ENCODE measurements around the gene PRKD2.
A peak's percentile ranks its signal among the peaks of the same experiment; 100 is the strongest.

Gene PRKD2

DNA sequence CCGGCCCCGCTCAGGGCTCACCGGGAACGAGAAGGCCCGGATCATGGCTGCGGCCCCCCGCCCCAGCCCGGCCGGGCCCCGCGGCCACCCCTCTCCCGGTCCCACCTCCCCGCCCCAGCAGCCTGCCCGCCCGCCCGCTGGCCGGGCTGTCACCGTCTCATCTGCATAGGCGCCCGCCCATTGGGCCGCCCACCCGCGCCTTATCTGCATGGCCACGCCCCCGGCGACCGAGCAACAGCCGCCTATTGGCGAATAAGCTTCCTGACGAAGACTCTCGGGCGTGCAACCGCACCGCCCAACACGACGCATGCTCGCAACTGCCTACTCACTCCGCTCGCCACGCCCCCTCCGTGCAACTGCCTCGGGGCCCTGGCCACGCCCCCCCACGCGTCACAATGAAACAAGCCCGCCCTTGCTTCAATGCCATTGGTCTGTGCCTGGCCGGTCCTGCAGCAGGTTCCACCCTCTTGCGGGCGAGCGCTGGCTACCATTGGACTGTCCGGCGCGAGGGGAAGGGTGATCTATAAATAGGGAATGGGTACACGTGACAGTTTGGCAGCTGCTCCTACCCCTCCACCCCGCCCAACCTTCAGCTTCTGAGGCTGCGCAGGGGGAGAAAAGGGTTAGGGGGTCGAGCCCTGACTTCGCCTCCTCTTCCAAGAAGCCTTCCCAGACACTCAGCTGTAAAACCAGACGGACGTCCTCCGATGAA lies 55.7 kb downstream of the PRKD2 start, which contains the start of gene DACT3:
TSS of gene DACT3 (minus strand) at position 163 of the 712 bp plus-strand sequence. CDS start at position 45, 118 bp downstream.
- peak; percentile 99 for DNase-seq (ENCODE audit: low spot score)

- no peak for DNase-seq (ENCODE audit: low spot score)
These were observed 56.3 kb downstream of the PRKD2 start for GRCh38 chr19:46660551-46661019.

DNA sequence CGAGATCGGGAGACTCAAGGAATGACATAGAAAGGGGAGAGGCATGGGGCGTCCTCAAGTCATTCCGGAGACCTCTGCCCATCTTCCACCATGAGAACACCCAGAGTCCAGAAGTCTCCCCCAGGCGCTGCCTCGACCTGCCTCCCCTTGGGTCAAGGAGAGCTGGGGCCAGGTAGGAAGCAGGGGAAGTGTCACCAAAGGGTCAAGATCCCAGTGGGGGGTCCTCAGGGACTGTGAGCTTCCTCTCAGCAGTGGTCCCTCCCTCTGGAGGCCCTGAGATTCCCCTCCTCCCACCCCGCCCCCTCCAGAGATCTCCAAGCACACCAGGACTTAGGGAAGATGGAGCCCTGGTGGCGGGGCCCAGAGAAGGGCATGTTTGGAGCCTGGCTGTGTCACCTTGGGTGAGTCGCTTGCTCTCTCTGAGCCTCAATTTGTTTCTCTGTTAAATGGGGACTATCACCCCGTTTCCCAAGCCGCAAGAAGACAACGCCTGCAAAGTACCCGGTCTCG lies 56.9 kb downstream of the PRKD2 start:
- no peak for DNase-seq (ENCODE audit: low spot score)

- DNase-seq (ENCODE audit: low spot score) = no peak
These were observed 57.5 kb downstream of the PRKD2 start for GRCh38 chr19:46659151-46660007.

GRCh38 chr19:46656541-46656940 lies 60.4 kb downstream of the PRKD2 start:
- DNase-seq (ENCODE audit: low spot score) = no peak

- no peak for DNase-seq (ENCODE audit: low spot score)
These were observed 62.2 kb downstream of the PRKD2 start for GRCh38 chr19:46654621-46655152.

DNA sequence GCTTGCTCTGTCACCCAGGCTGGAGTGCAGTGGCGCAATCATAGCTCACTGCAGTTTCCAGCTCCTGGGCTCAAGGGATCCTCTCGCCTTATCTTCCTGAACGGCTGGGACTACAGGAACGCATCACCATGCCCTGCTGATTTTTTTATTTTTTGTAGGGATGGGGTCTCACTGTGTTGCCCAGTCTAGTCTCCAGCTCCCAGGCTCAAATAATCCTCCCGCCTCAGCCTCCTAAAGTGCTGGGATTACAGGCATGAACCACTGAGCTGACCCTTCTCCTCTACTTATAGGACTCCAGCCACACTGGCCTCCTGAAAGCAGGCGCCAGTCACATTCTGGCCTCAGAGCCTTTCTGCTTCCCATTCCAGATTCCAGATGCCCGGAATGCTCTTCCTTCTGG lies 66.5 kb downstream of the PRKD2 start:
- DNase-seq (ENCODE audit: low spot score) = no peak

- no peak for DNase-seq (ENCODE audit: low spot score)
These were observed 67.7 kb downstream of the PRKD2 start for GRCh38 chr19:46648961-46649960.

GRCh38 chr19:46648060-46648960 lies 68.6 kb downstream of the PRKD2 start:
- no peak for DNase-seq (ENCODE audit: low spot score)

DNA sequence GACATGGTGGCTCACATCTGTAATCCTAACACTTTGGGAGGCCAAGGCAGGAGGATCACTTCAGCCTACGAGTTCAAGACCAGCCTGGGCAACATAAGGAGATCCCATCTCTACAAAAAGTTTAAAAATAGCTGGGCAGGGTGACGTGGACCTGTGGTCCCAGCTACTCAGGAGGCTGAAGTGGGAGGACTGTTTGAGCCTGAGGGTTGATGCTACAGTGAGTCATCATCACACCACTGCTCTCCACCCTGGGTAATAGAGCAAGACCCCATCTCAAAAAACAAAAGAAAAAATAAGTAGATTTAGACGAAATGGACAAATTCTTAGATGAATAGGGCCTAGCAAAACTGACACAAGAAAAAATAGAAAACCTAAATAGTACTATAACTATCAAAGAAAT lies 70.5 kb downstream of the PRKD2 start:
- DNase-seq (ENCODE audit: low spot score) = no peak

DNA sequence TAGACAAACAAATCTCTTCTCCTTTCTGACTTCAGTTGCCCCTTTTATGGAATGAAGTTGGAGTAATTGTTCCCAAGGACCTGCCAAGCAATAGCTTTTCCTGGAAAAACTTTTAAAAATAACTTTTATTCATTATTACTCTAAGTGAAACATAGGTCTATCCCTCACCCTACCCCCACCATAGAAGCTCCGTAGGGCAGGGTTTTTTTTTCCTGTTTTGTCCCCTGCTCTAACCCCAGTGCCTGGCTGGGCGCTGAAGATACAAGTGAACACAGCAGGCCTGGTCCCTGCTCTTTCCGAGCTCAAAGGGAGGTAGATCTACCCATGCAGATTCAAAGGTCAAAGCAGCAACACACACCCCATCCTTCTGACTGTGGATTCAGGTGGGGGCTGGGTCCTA lies 72.2 kb downstream of the PRKD2 start:
- no peak for DNase-seq (ENCODE audit: low spot score)

GRCh38 chr19:46640656-46641055 lies 76.3 kb downstream of the PRKD2 start:
- DNase-seq (ENCODE audit: low spot score) = no peak

- DNase-seq (ENCODE audit: low spot score) = no peak
These were observed 77.3 kb downstream of the PRKD2 start for GRCh38 chr19:46639358-46640182.

GRCh38 chr19:46637224-46637623 lies 79.7 kb downstream of the PRKD2 start:
- DNase-seq (ENCODE audit: low spot score) = no peak

- DNase-seq (ENCODE audit: low spot score) = no peak
These were observed 80.8 kb downstream of the PRKD2 start, which contains the start of gene GNG8 for GRCh38 chr19:46635920-46636761. TSS of gene GNG8 (minus strand) at chr19:46636202. CDS start at chr19:46634682, 1,520 bp downstream.

- DNase-seq (ENCODE audit: low spot score) = no peak
These were observed 82.2 kb downstream of the PRKD2 start for GRCh38 chr19:46634656-46635218.

- peak; percentile 73 for DNase-seq (ENCODE audit: low spot score)
These were observed 82.8 kb downstream of the PRKD2 start for GRCh38 chr19:46634045-46634655.

GRCh38 chr19:46633130-46633529 lies 83.8 kb downstream of the PRKD2 start:
- no peak for DNase-seq (ENCODE audit: low spot score)
